HCT116 (cell line): ENCODE results near the gene MTFP1.

Source experiments
- ATF3 ChIP-seq: IDR thresholded peaks from 2 replicates; pipeline ENCODE4 v1.6.1; 2012
- ELF1 ChIP-seq: IDR thresholded peaks from 2 replicates; pipeline ENCODE4 v1.6.1; 2012; ENCODE audit warnings: low read depth, borderline replicate concordance
- EZH2 ChIP-seq: fragments of 200-600 bp; sonication (generic); IDR thresholded peaks from 2 replicates; pipeline ENCODE4 v1.6.1; 2017; ENCODE audit warnings: antibody characterized with exemption, mixed run types
- EZH2phosphoT487 ChIP-seq: fragments of 200-600 bp; IDR thresholded peaks from 2 replicates; pipeline ENCODE4 v1.6.1; 2018; ENCODE audit warnings: antibody characterized with exemption, borderline replicate concordance
- JUND ChIP-seq: IDR thresholded peaks from 2 replicates; pipeline ENCODE4 v1.6.1; 2012
- POLR2A ChIP-seq: IDR thresholded peaks from 2 replicates; pipeline ENCODE4 v1.7.0; 2011; ENCODE audit warnings: borderline replicate concordance; ENCODE audit not compliant: insufficient read depth, insufficient read length; ENCODE audit errors: extremely low read depth
- POLR2AphosphoS5 ChIP-seq: IDR thresholded peaks from 2 replicates; pipeline ENCODE4 v1.6.1; 2011; ENCODE audit warnings: mild to moderate bottlenecking, low read depth, low read length, moderate library complexity
- TF ChIP-seq, protein P1 (sequence below), 3 experiments: fragments of 200-600 bp in 1 of 3; sonication (generic) in 1 of 3; IDR thresholded peaks in 2 of 3; conservative IDR thresholded peaks in 1 of 3; 2 replicates each; pipeline ENCODE4 v1.5.1; 2012 to 2017; ENCODE audit warnings: low read depth in 2 of 3, low read length in 2 of 3, antibody characterized with exemption in 1 of 3, borderline replicate concordance in 1 of 3, control low read depth in 1 of 3, mild to moderate bottlenecking in 1 of 3, mixed read lengths in 1 of 3, mixed run types in 1 of 3, moderate library complexity in 1 of 3; ENCODE audit not compliant: insufficient read depth in 1 of 3

DNA sequence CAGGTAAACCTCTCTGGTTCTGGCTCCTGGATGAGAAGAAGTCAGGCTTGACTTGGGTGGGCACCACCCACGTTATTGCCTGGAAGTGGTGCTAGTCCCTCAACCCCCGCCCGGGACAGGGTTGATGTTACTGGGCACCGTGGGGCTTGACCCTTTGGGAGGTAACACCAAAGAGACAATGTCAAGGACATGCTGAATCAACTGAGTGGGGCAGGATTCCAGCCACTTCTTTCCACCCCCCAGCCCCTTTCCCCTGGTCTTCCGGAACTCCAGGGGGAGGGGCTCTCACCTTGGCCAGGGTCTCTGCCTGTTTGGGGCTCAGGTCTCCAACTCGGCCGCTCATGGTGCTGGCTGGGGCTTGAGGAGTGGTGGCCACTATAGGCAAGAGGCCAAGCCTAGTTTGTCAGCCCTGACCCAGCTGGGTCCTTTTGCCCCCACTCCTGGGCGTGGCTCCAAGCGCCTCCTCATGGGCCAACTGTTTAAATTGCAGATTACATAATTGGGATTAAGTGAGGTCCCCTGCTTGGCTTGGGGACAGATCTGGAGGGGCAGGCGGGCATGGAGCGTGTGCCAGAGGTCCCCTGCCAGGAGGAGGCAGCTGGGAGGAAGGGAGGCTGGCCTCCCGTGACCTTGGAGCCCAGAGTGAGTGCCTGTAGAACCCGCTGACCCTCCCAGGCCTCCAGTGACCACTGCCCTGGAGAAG lies 46.2 kb downstream of the MTFP1 start, which contains the start of gene SEC14L3:
- TF ChIP-seq, protein P1, sequence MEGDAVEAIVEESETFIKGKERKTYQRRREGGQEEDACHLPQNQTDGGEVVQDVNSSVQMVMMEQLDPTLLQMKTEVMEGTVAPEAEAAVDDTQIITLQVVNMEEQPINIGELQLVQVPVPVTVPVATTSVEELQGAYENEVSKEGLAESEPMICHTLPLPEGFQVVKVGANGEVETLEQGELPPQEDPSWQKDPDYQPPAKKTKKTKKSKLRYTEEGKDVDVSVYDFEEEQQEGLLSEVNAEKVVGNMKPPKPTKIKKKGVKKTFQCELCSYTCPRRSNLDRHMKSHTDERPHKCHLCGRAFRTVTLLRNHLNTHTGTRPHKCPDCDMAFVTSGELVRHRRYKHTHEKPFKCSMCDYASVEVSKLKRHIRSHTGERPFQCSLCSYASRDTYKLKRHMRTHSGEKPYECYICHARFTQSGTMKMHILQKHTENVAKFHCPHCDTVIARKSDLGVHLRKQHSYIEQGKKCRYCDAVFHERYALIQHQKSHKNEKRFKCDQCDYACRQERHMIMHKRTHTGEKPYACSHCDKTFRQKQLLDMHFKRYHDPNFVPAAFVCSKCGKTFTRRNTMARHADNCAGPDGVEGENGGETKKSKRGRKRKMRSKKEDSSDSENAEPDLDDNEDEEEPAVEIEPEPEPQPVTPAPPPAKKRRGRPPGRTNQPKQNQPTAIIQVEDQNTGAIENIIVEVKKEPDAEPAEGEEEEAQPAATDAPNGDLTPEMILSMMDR (IDR thresholded peaks at IDR 0.05 in 2 of 3, conservative IDR thresholded peaks at IDR 0.05 in 1 of 3; ENCODE audit: borderline replicate concordance in 1 of 3, insufficient read depth in 1 of 3, low read depth in 2 of 3, low read length in 2 of 3) = no peak
- no peak for TF ChIP-seq EZH2phosphoT487
- no peak for TF ChIP-seq EZH2
- no peak for TF ChIP-seq ELF1
- no peak for TF ChIP-seq POLR2A
- TF ChIP-seq ATF3 = no peak
- TF ChIP-seq JUND = no peak
- no peak for TF ChIP-seq POLR2AphosphoS5
